DND-41 (cell line): ENCODE data around the gene SPDYE4.

Source experiments
- ATAC-seq: fragments of 200-7000 bp; cut with Tn5 transposase; 3 replicates; pipeline ENCODE4 v1.9.1; 2021; ENCODE audit warnings: low read depth; ENCODE audit not compliant: insufficient read depth
- DNase-seq: peaks from one replicate; pipeline ENCODE4 v3.0.0-alpha.2; 2020
- H2AFZ ChIP-seq: 2 replicates; pipeline ENCODE4 v1.6.0; 2012; ENCODE audit warnings: low read depth, low read length
- H3K27ac ChIP-seq: 2 replicates; pipeline ENCODE4 v1.5.1; 2012; ENCODE audit warnings: low read length, inconsistent platforms
- H3K27me3 ChIP-seq: fragments of 200-600 bp; sonication (generic); 2 replicates; pipeline ENCODE4 v1.6.0; 2012; ENCODE audit warnings: low read length, mild to moderate bottlenecking, inconsistent platforms; ENCODE audit not compliant: insufficient read depth, poor library complexity
- H3K36me3 ChIP-seq: 2 replicates; pipeline ENCODE4 v1.5.1; 2012; ENCODE audit warnings: low read length, inconsistent platforms; ENCODE audit not compliant: insufficient read depth
- H3K4me1 ChIP-seq: 2 replicates; pipeline ENCODE4 v1.5.1; 2012; ENCODE audit warnings: mild to moderate bottlenecking, low read length; ENCODE audit not compliant: insufficient read depth
- H3K4me2 ChIP-seq: 2 replicates; pipeline ENCODE4 v1.6.0; 2012; ENCODE audit warnings: mild to moderate bottlenecking, moderate library complexity, low read length, inconsistent platforms; ENCODE audit not compliant: insufficient read depth
- H3K4me3 ChIP-seq, 2 experiments: fragments of 200-600 bp in 1 of 2; shearing (Covaris generic) in 1 of 2; 2 replicates each; pipeline ENCODE4 v1.5.1; 2012 to 2016; ENCODE audit warnings: inconsistent platforms in 2 of 2, low read length in 2 of 2, mild to moderate bottlenecking in 2 of 2, low read depth in 1 of 2, moderate library complexity in 1 of 2
- H3K79me2 ChIP-seq: 2 replicates; pipeline ENCODE4 v1.6.0; 2012; ENCODE audit warnings: low read length, inconsistent platforms; ENCODE audit not compliant: insufficient read depth
- H3K9ac ChIP-seq: 2 replicates; pipeline ENCODE4 v1.6.0; 2012; ENCODE audit warnings: low read depth, mild to moderate bottlenecking, inconsistent platforms, low read length, moderate library complexity
- H3K9me3 ChIP-seq: 2 replicates; pipeline ENCODE4 v1.5.1; 2012; ENCODE audit warnings: low read length, moderate library complexity, mild to moderate bottlenecking, inconsistent platforms; ENCODE audit not compliant: insufficient read depth, severe bottlenecking
- H4K20me1 ChIP-seq: 2 replicates; pipeline ENCODE4 v1.6.0; 2012; ENCODE audit warnings: low read length; ENCODE audit not compliant: insufficient read depth
- CTCF ChIP-seq: IDR thresholded peaks from 2 replicates; pipeline ENCODE4 v1.5.1; 2012; ENCODE audit warnings: borderline replicate concordance, low read length, moderate library complexity, mild to moderate bottlenecking; ENCODE audit not compliant: poor library complexity, severe bottlenecking; ENCODE audit errors: extremely low read depth
- EZH2 ChIP-seq: IDR thresholded peaks from 3 replicates; pipeline ENCODE4 v1.6.1; 2012; ENCODE audit warnings: borderline replicate concordance, low read depth, mild to moderate bottlenecking, moderate library complexity, low read length, inconsistent platforms; ENCODE audit not compliant: severe bottlenecking

SPDYE4 gene

GRCh38 chr17:8707332-8708024 is 50.9 kb downstream of the SPDYE4 start:
- H3K9ac ChIP-seq: no peak overlapping the region
- H3K27ac ChIP-seq: no peak overlapping the region
- no peak for TF ChIP-seq CTCF
- TF ChIP-seq EZH2: no peak
- no peaks in the 10 kb centered on the region for H3K36me3 ChIP-seq
- no peaks in the 10 kb centered on the region for H3K9me3 ChIP-seq
- H2AFZ ChIP-seq: no peak overlapping the region
- no peaks in the 10 kb centered on the region for H3K79me2 ChIP-seq
- no peak overlapping the region for H3K4me3 ChIP-seq
- ATAC-seq (no peak), DNase-seq (no peak)
- no peak overlapping the region for H3K4me2 ChIP-seq
- no peaks in the 10 kb centered on the region for H3K4me1 ChIP-seq
- H3K27me3 ChIP-seq: peaks cover 10% of the 10 kb centered on the region
- H4K20me1 ChIP-seq: no peaks in the 10 kb centered on the region

GRCh38 chr17:8706431-8706830 is 51.9 kb downstream of the SPDYE4 start:
- Histone ChIP-seq H3K4me1 (no peaks in the 10 kb centered on the region), H3K27me3 (peaks cover 13% of the 10 kb centered on the region), H3K36me3 (no peaks in the 10 kb centered on the region), H3K27ac (no peak overlapping the region), H4K20me1 (no peaks in the 10 kb centered on the region), H3K79me2 (no peaks in the 10 kb centered on the region), H3K9ac (no peak overlapping the region), H2AFZ (no peak overlapping the region), H3K9me3 (no peaks in the 10 kb centered on the region), H3K4me3 (no peak overlapping the region), H3K4me2 (no peak overlapping the region)
- DNase-seq (no peak), ATAC-seq (no peak)
- TF ChIP-seq CTCF (no peak), EZH2 (no peak)

DNA sequence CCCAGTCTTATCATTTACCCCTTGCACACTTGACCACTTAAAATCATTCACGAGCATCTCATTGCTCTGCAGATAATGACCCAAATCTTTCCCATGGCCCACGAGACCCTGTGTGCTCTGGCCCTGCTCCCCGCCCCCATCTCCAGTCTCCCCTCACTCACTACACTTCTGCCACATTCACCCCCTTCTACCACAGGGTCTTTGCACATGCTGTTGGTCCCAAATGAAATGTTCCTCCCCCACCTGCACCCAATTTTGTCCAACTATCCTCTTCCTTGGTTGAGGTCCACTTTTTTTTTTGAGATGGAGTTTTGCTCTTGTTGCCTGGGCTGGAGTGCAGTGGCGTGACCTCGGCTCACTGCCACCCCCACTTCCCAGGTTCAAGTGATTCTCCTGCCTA is 52.9 kb downstream of the SPDYE4 start:
- Histone ChIP-seq H3K27me3 (peaks cover 13% of the 10 kb centered on the region), H3K79me2 (no peaks in the 10 kb centered on the region), H3K27ac (no peak overlapping the region), H2AFZ (no peak overlapping the region), H3K4me3 (no peak overlapping the region), H3K9ac (no peak overlapping the region), H3K36me3 (no peaks in the 10 kb centered on the region), H3K9me3 (no peaks in the 10 kb centered on the region), H3K4me2 (no peak overlapping the region), H3K4me1 (no peaks in the 10 kb centered on the region), H4K20me1 (no peaks in the 10 kb centered on the region)
- TF ChIP-seq EZH2: no peak
- TF ChIP-seq CTCF: no peak
- DNase-seq (no peak), ATAC-seq (no peak)

- H3K36me3 ChIP-seq: no peaks in the 10 kb centered on the region
These were observed 55.3 kb downstream of the SPDYE4 start for GRCh38 chr17:8703001-8703400.

More at GRCh38 chr17:8703001-8703400, 55.3 kb downstream of the SPDYE4 start:
- ATAC-seq (no peak), DNase-seq (no peak)
- Histone ChIP-seq H3K4me3 (no peak overlapping the region), H2AFZ (no peak overlapping the region), H3K9ac (no peak overlapping the region), H3K27me3 (peaks cover 13% of the 10 kb centered on the region), H3K4me1 (no peaks in the 10 kb centered on the region), H3K27ac (no peak overlapping the region), H3K4me2 (no peak overlapping the region), H3K79me2 (no peaks in the 10 kb centered on the region), H4K20me1 (0 out of 2 replicates have a peak, but pooled peaks cover 3% of the 10 kb centered on the region), H3K9me3 (no peaks in the 10 kb centered on the region)
- TF ChIP-seq EZH2 (no peak), CTCF (no peak)
